Prostate gland (tissue), 2 donors: Measurements from ENCODE around the gene IGFL2. TPM values are rescaled to one million over a fixed set of nuclear protein-coding genes. Genes with fewer than 3 reads are reported as not detected.
"Not testable (repeated sequence)": the region's sequence is repeated elsewhere in the genome, so short reads cannot be mapped to it uniquely, and the experiment has no call there.

Experiments
- DNase-seq: peaks from one replicate; pipeline ENCODE4 v3.0.0-alpha.2; 2019; ENCODE audit warnings: low spot score
- H3K27ac ChIP-seq, 2 donors: fragments of 200-600 bp; sonication (generic); 2 replicates each; pipeline ENCODE4 v1.5.1; 2017 to 2019
- H3K27me3 ChIP-seq: fragments of 200-600 bp; sonication (generic); replicated peaks from 2 replicates; pipeline ENCODE4 v1.5.1; 2019; ENCODE audit not compliant: insufficient read depth
- H3K36me3 ChIP-seq, 2 donors: fragments of 200-600 bp; sonication (generic); 1 replicate in 1 of 2; 2 replicates in 1 of 2; pipeline versions ENCODE4 v1.5.1 to v1.8.1; 2017 to 2019
- H3K4me1 ChIP-seq: fragments of 200-600 bp; sonication (generic); replicated peaks from 2 replicates; pipeline ENCODE4 v1.5.1; 2019
- H3K4me3 ChIP-seq, 2 donors: fragments of 200-600 bp; sonication (generic); 2 replicates each; pipeline ENCODE4 v1.5.1; 2017 to 2019
- H3K9me3 ChIP-seq: fragments of 200-600 bp; sonication (generic); 2 replicates; pipeline ENCODE4 v1.5.1; 2017
- POLR2A ChIP-seq: fragments of 450-650 bp; IDR thresholded peaks from one replicate; pipeline ENCODE4 v1.6.1; 2016; ENCODE audit warnings: antibody characterized with exemption, mild to moderate bottlenecking
- POLR2AphosphoS5 ChIP-seq: sonication (generic); formaldehyde crosslinking; IDR thresholded peaks from one replicate; pipeline ENCODE4 v1.6.1; 2017; ENCODE audit warnings: antibody characterized with exemption
- WGBS: methylation state at CpG from one replicate; pipeline ENCODE4 v1.1.5; 2018; 5-methylcytosine and 5-hydroxymethylcytosine counted together
- intact Hi-C: fragments of 100-400 bp; cut with DNase I; formaldehyde crosslinking; loops from one replicate; pipeline ENCODE4 v1.14.2; 2022
- total RNA-seq, 2 donors: library from RNA; depleted of rRNA; stranded (reverse); fragments of >200 nt; gene quantifications; one replicate each; pipeline ENCODE4 v1.1.0, GENCODE V29; 2016
- TF ChIP-seq, protein P1 (sequence below), 4 experiments: fragments of 200-600 bp in 2 of 4; fragments of 450-650 bp in 2 of 4; sonication (generic) in 2 of 4; IDR thresholded peaks; 1 replicate in 3 of 4; 2 replicates in 1 of 4; pipeline ENCODE4 v1.5.1; 2016 to 2019; ENCODE audit warnings: antibody characterized with exemption in 4 of 4, mild to moderate bottlenecking in 2 of 4, moderate library complexity in 2 of 4

Gene IGFL2
- total RNA-seq, 2 donors from 2014 or later, result 2.7 TPM; not detected in 1

DNA sequence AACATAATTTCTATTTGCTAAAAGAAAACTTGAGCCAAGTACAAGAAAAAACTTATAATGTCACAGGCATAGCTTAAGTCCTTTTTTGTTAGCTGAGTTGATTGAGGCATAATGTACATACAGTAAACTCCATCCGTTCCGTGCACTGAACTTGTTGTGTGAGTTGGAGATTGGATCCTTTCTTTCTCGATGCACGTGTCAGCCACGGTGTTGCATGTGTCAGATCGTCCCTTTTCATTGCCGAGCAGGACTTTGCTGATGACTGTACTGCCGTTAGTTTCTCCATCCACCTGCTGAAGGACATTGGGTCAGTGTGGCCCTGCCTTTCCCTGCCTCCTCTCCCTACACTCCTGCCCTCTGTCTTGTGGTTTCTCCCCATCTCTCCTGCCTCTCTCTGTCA, 34.4 kb downstream of the IGFL2 start:
- no peaks in the 10 kb centered on the region for H3K4me1 ChIP-seq
- 49% methylated on average over 8 of the region's 8 CpGs for WGBS
- no peak for DNase-seq
- H3K27me3 ChIP-seq, result no peaks in the 10 kb centered on the region
- no peak overlapping the region for H3K27ac ChIP-seq
- H3K4me3 ChIP-seq, result no peak overlapping the region
- H3K36me3 ChIP-seq, result no peaks in the 10 kb centered on the region
- H3K9me3 ChIP-seq, result no peaks in the 10 kb centered on the region
- TF ChIP-seq POLR2A, result no peak
- peak; percentile 26 for TF ChIP-seq POLR2AphosphoS5
- TF ChIP-seq, protein P1, sequence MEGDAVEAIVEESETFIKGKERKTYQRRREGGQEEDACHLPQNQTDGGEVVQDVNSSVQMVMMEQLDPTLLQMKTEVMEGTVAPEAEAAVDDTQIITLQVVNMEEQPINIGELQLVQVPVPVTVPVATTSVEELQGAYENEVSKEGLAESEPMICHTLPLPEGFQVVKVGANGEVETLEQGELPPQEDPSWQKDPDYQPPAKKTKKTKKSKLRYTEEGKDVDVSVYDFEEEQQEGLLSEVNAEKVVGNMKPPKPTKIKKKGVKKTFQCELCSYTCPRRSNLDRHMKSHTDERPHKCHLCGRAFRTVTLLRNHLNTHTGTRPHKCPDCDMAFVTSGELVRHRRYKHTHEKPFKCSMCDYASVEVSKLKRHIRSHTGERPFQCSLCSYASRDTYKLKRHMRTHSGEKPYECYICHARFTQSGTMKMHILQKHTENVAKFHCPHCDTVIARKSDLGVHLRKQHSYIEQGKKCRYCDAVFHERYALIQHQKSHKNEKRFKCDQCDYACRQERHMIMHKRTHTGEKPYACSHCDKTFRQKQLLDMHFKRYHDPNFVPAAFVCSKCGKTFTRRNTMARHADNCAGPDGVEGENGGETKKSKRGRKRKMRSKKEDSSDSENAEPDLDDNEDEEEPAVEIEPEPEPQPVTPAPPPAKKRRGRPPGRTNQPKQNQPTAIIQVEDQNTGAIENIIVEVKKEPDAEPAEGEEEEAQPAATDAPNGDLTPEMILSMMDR (IDR thresholded peaks at IDR 0.05), result no peak
- intact Hi-C loops, result no loop called here

GRCh38 chr19:46184775-46185710, 37.0 kb downstream of the IGFL2 start:
- H3K27ac ChIP-seq, intact Hi-C loops, H3K27me3 ChIP-seq, DNase-seq, H3K9me3 ChIP-seq, H3K4me1 ChIP-seq, H3K4me3 ChIP-seq, H3K36me3 ChIP-seq: not testable (repeated sequence)
- WGBS, result 74% methylated on average over 6 of the region's 6 CpGs

DNA sequence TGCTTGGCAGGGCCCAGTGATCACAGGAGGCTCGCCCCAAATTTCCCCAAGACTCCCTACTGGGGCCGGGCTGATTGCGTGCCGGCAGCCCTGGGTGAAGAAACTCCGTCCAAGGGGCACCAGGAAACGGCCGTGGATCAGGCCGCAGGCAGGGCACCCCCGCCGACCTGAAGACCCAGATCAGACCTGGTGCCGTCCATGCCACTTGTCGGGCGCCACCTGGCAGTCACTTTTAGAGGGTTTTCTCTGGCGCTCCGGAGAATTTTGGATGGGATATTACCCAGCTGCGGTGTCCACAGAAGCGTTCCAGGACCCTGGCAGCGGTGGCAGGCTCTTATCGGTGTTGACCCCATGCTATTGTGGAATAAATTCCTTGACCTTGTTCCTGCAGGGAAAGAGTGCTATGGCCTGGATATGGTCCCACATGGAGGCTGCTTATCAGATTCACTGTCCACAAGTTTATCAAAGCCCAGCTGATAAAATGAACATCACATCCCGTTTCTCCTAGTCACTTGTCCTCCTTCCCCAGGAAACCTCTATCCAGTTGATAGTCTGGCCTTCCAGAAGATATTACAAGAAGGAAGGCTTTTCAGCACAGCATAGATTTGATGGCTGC, 38.2 kb downstream of the IGFL2 start:
- no peak overlapping the region for H3K27ac ChIP-seq
- 88% methylated on average over 20 of the region's 20 CpGs for WGBS
- H3K4me1 ChIP-seq, result no peaks in the 10 kb centered on the region
- TF ChIP-seq POLR2AphosphoS5 (no peak), POLR2A (no peak)
- TF ChIP-seq, protein P1 (IDR thresholded peaks at IDR 0.05), result no peak
- no peak overlapping the region for H3K4me3 ChIP-seq
- no peaks in the 10 kb centered on the region for H3K9me3 ChIP-seq
- no peak for DNase-seq
- intact Hi-C loops, result no loop called here
- no peaks in the 10 kb centered on the region for H3K27me3 ChIP-seq
- no peaks in the 10 kb centered on the region for H3K36me3 ChIP-seq

GRCh38 chr19:46186717-46187101, 38.7 kb downstream of the IGFL2 start:
- WGBS, result 7% methylated on average over 5 of the region's 5 CpGs
- DNase-seq, result peak; percentile 31
- intact Hi-C loops, result no loop called here

More at GRCh38 chr19:46186717-46187101, 38.7 kb downstream of the IGFL2 start:
- TF ChIP-seq, protein P1 (IDR thresholded peaks at IDR 0.05), result no peak
- TF ChIP-seq POLR2A (no peak), POLR2AphosphoS5 (peak; percentile 70)
- Histone ChIP-seq H3K9me3 (no peaks in the 10 kb centered on the region), H3K4me3 (no peak overlapping the region), H3K27ac (no peak overlapping the region), H3K4me1 (no peaks in the 10 kb centered on the region), H3K27me3 (no peaks in the 10 kb centered on the region), H3K36me3 (no peaks in the 10 kb centered on the region)
